NCI-H1092 (cell line): ENCODE measurements around the gene ZBTB7C.

Source experiments
- DNase-seq: peaks from one replicate; lab custom pipeline; 2025; lab: John Stamatoyannopoulos, UW

ZBTB7C gene

GRCh38 chr18:48216639-48217257 lies 192.4 kb downstream of the ZBTB7C start:
- peak; percentile 93 for DNase-seq

GRCh38 chr18:48215876-48216638 lies 193.1 kb downstream of the ZBTB7C start:
- no peak for DNase-seq

GRCh38 chr18:48213791-48214190 lies 195.4 kb downstream of the ZBTB7C start:
- DNase-seq: no peak

- no peak for DNase-seq
Measured at GRCh38 chr18:48208432-48209140, 200.6 kb downstream of the ZBTB7C start.

GRCh38 chr18:48207733-48208132 lies 201.4 kb downstream of the ZBTB7C start:
- DNase-seq: no peak

GRCh38 chr18:48206887-48207286 lies 202.3 kb downstream of the ZBTB7C start:
- DNase-seq: no peak

GRCh38 chr18:48203961-48204666 lies 205.1 kb downstream of the ZBTB7C start:
- no peak for DNase-seq

GRCh38 chr18:48203288-48203945 lies 205.8 kb downstream of the ZBTB7C start:
- DNase-seq: no peak

GRCh38 chr18:48202350-48203260 lies 206.6 kb downstream of the ZBTB7C start:
- DNase-seq: no peak

- no peak for DNase-seq
Measured at GRCh38 chr18:48202006-48202348, 207.2 kb downstream of the ZBTB7C start.

- DNase-seq: no peak
Measured at GRCh38 chr18:48201337-48202005, 207.7 kb downstream of the ZBTB7C start.

- no peak for DNase-seq
Measured at GRCh38 chr18:48200631-48201336, 208.4 kb downstream of the ZBTB7C start.

- no peak for DNase-seq
Measured at GRCh38 chr18:48199399-48199798, 209.8 kb downstream of the ZBTB7C start.

GRCh38 chr18:48197819-48198218 lies 211.4 kb downstream of the ZBTB7C start:
- DNase-seq: no peak

GRCh38 chr18:48195787-48196186 lies 213.4 kb downstream of the ZBTB7C start:
- no peak for DNase-seq

GRCh38 chr18:48194591-48195181 lies 214.5 kb downstream of the ZBTB7C start:
- DNase-seq: no peak

- no peak for DNase-seq
Measured at GRCh38 chr18:48193521-48194492, 215.4 kb downstream of the ZBTB7C start.

- no peak for DNase-seq
Measured at GRCh38 chr18:48192542-48192941, 216.6 kb downstream of the ZBTB7C start.
